Testis (tissue), 2 donors: ENCODE results near the gene RSPRY1.

Source experiments
- CTCF ChIP-seq, 3 experiments: fragments of 450-650 bp in 2 of 3; fragments of 200-600 bp in 1 of 3; sonication (generic) in 1 of 3; IDR thresholded peaks; one replicate each; pipeline ENCODE4 v1.5.1; 2016 to 2019; ENCODE audit warnings: antibody characterized with exemption in 3 of 3, mild to moderate bottlenecking in 2 of 3, moderate library complexity in 1 of 3
- POLR2A ChIP-seq: fragments of 450-650 bp; IDR thresholded peaks from one replicate; pipeline ENCODE4 v1.6.1; 2017; ENCODE audit warnings: antibody characterized with exemption, mild to moderate bottlenecking, moderate library complexity

GRCh38 chr16:57264950-57265371, 78.8 kb downstream of the RSPRY1 start:
- TF ChIP-seq CTCF (IDR thresholded peaks at IDR 0.05) (no peak), POLR2A (no peak)
